Activated naive CD8-positive, alpha-beta T cell treated with anti-CD3 and anti-CD28 coated beads for 36 hours (primary cell): Measurements from ENCODE around the gene ESR2. TPM values are rescaled to one million over a fixed set of nuclear protein-coding genes. Genes with fewer than 3 reads are reported as not detected.
"Not testable (repeated sequence)": the region's sequence is repeated elsewhere in the genome, so short reads cannot be mapped to it uniquely, and the experiment has no call there.

Experiments used
- DNase-seq: peaks from one replicate; pipeline ENCODE4 v3.0.0; 2021
- H3K27ac Mint-ChIP-seq: one replicate; pipeline ENCODE4 v1.8.0; 2022; ENCODE audit warnings: mild to moderate bottlenecking, moderate library complexity, mixed read lengths
- H3K27me3 Mint-ChIP-seq: one replicate; pipeline ENCODE4 v1.8.0; 2022; ENCODE audit warnings: mild to moderate bottlenecking, mixed read lengths
- H3K36me3 Mint-ChIP-seq: one replicate; pipeline ENCODE4 v1.8.0; 2021; ENCODE audit warnings: mild to moderate bottlenecking, mixed read lengths
- H3K4me1 Mint-ChIP-seq: one replicate; pipeline ENCODE4 v1.8.0; 2021; ENCODE audit warnings: mixed read lengths
- H3K4me3 Mint-ChIP-seq: one replicate; pipeline ENCODE4 v1.8.0; 2022; ENCODE audit warnings: mild to moderate bottlenecking, moderate library complexity, mixed read lengths
- H3K9me3 Mint-ChIP-seq: one replicate; pipeline ENCODE4 v1.8.0; 2022; ENCODE audit warnings: mixed read lengths
- total RNA-seq, 2 experiments: library from RNA; stranded (reverse); gene quantifications; one replicate each; pipeline ENCODE4 v1.2.3, GENCODE V29; 2021

Gene ESR2
- total RNA-seq, 2 experiments from 2014 or later = 0.95 to 0.96 TPM

GRCh38 chr14:64119500-64119899 is 174.7 kb downstream of the ESR2 start:
- Mint-ChIP-seq H3K4me3 (no peak overlapping the region), H3K27ac (no peak overlapping the region), H3K4me1 (no peaks in the 10 kb centered on the region), H3K36me3 (peaks cover 10% of the 10 kb centered on the region), H3K27me3 (no peaks in the 10 kb centered on the region), H3K9me3 (no peaks in the 10 kb centered on the region)
- DNase-seq = no peak

GRCh38 chr14:64118892-64119291 is 175.3 kb downstream of the ESR2 start:
- no peak overlapping the region for H3K4me3 Mint-ChIP-seq
- no peaks in the 10 kb centered on the region for H3K4me1 Mint-ChIP-seq
- H3K27me3 Mint-ChIP-seq = no peaks in the 10 kb centered on the region

GRCh38 chr14:64118403-64118742 is 175.8 kb downstream of the ESR2 start:
- not testable (repeated sequence) for H3K9me3 Mint-ChIP-seq, H3K4me1 Mint-ChIP-seq, H3K27ac Mint-ChIP-seq, H3K27me3 Mint-ChIP-seq, H3K4me3 Mint-ChIP-seq, DNase-seq
- H3K36me3 Mint-ChIP-seq = peaks cover 10% of the 10 kb centered on the region

More at GRCh38 chr14:64118892-64119291, 175.3 kb downstream of the ESR2 start:
- peaks cover 10% of the 10 kb centered on the region for H3K36me3 Mint-ChIP-seq
- H3K9me3 Mint-ChIP-seq = no peaks in the 10 kb centered on the region
- no peak for DNase-seq
- no peak overlapping the region for H3K27ac Mint-ChIP-seq

GRCh38 chr14:64117671-64118402 is 176.3 kb downstream of the ESR2 start:
- Mint-ChIP-seq H3K27ac (no peak overlapping the region), H3K27me3 (no peaks in the 10 kb centered on the region), H3K4me1 (no peaks in the 10 kb centered on the region), H3K4me3 (no peak overlapping the region), H3K9me3 (no peaks in the 10 kb centered on the region), H3K36me3 (peaks cover 6% of the 10 kb centered on the region)
- no peak for DNase-seq

GRCh38 chr14:64115401-64115800 is 178.8 kb downstream of the ESR2 start:
- H3K36me3 Mint-ChIP-seq = peaks cover 6% of the 10 kb centered on the region
- no peak overlapping the region for H3K4me3 Mint-ChIP-seq
- H3K4me1 Mint-ChIP-seq = no peaks in the 10 kb centered on the region
- H3K27ac Mint-ChIP-seq = peak overlapping the region; percentile 34
- no peak for DNase-seq
- no peaks in the 10 kb centered on the region for H3K9me3 Mint-ChIP-seq
- H3K27me3 Mint-ChIP-seq = no peaks in the 10 kb centered on the region

GRCh38 chr14:64114796-64115195 is 179.4 kb downstream of the ESR2 start:
- Mint-ChIP-seq H3K36me3 (peaks cover 6% of the 10 kb centered on the region), H3K27ac (no peak overlapping the region), H3K27me3 (no peaks in the 10 kb centered on the region), H3K4me3 (no peak overlapping the region), H3K9me3 (no peaks in the 10 kb centered on the region), H3K4me1 (no peaks in the 10 kb centered on the region)
- DNase-seq = no peak

- Mint-ChIP-seq H3K27ac (no peak overlapping the region), H3K27me3 (no peaks in the 10 kb centered on the region), H3K4me3 (no peak overlapping the region), H3K4me1 (no peaks in the 10 kb centered on the region), H3K9me3 (no peaks in the 10 kb centered on the region), H3K36me3 (peaks cover 6% of the 10 kb centered on the region)
- no peak for DNase-seq
Observed at GRCh38 chr14:64114166-64114565, 180.0 kb downstream of the ESR2 start.

- Mint-ChIP-seq H3K36me3 (peaks cover 4% of the 10 kb centered on the region), H3K27me3 (no peaks in the 10 kb centered on the region), H3K9me3 (no peaks in the 10 kb centered on the region), H3K4me3 (no peak overlapping the region), H3K27ac (no peak overlapping the region), H3K4me1 (no peaks in the 10 kb centered on the region)
- no peak for DNase-seq
Observed at GRCh38 chr14:64112867-64113678, 181.1 kb downstream of the ESR2 start.

- peaks cover 7% of the 10 kb centered on the region for H3K36me3 Mint-ChIP-seq
- no peaks in the 10 kb centered on the region for H3K9me3 Mint-ChIP-seq
- H3K4me3 Mint-ChIP-seq = no peak overlapping the region
- no peaks in the 10 kb centered on the region for H3K27me3 Mint-ChIP-seq
- H3K4me1 Mint-ChIP-seq = no peaks in the 10 kb centered on the region
- no peak overlapping the region for H3K27ac Mint-ChIP-seq
- DNase-seq = no peak
Observed at GRCh38 chr14:64110802-64111201, 183.4 kb downstream of the ESR2 start.

- no peak for DNase-seq
- Mint-ChIP-seq H3K4me3 (no peak overlapping the region), H3K9me3 (no peaks in the 10 kb centered on the region), H3K27ac (peak overlapping the region; percentile 25), H3K36me3 (peaks cover 5% of the 10 kb centered on the region), H3K27me3 (no peaks in the 10 kb centered on the region), H3K4me1 (no peaks in the 10 kb centered on the region)
Observed at GRCh38 chr14:64109819-64110554, 184.2 kb downstream of the ESR2 start.

- no peak overlapping the region for H3K4me3 Mint-ChIP-seq
- H3K9me3 Mint-ChIP-seq = no peaks in the 10 kb centered on the region
- no peak for DNase-seq
- no peak overlapping the region for H3K27ac Mint-ChIP-seq
- H3K27me3 Mint-ChIP-seq = no peaks in the 10 kb centered on the region
- no peaks in the 10 kb centered on the region for H3K4me1 Mint-ChIP-seq
- peaks cover 17% of the 10 kb centered on the region for H3K36me3 Mint-ChIP-seq
Observed at GRCh38 chr14:64107438-64107837, 186.7 kb downstream of the ESR2 start.

- Mint-ChIP-seq H3K27ac (no peak overlapping the region), H3K9me3 (no peaks in the 10 kb centered on the region), H3K27me3 (no peaks in the 10 kb centered on the region), H3K36me3 (peaks cover 30% of the 10 kb centered on the region), H3K4me1 (peaks cover 5% of the 10 kb centered on the region), H3K4me3 (no peak overlapping the region)
- no peak for DNase-seq
Observed at GRCh38 chr14:64098120-64098519, 196.1 kb downstream of the ESR2 start.

- peak; percentile 3 for DNase-seq
- Mint-ChIP-seq H3K27ac (no peak overlapping the region), H3K27me3 (no peaks in the 10 kb centered on the region), H3K36me3 (peaks cover 26% of the 10 kb centered on the region), H3K9me3 (no peaks in the 10 kb centered on the region), H3K4me3 (no peak overlapping the region), H3K4me1 (peaks cover 5% of the 10 kb centered on the region)
Observed at GRCh38 chr14:64095620-64096019, 198.6 kb downstream of the ESR2 start.

- Mint-ChIP-seq H3K27me3 (no peaks in the 10 kb centered on the region), H3K4me1 (peaks cover 5% of the 10 kb centered on the region), H3K9me3 (no peaks in the 10 kb centered on the region), H3K4me3 (no peak overlapping the region), H3K27ac (no peak overlapping the region), H3K36me3 (peaks cover 16% of the 10 kb centered on the region)
- no peak for DNase-seq
Observed at GRCh38 chr14:64092940-64093339, 201.2 kb downstream of the ESR2 start.

GRCh38 chr14:64092338-64092737 is 201.8 kb downstream of the ESR2 start:
- Mint-ChIP-seq H3K27me3 (no peaks in the 10 kb centered on the region), H3K9me3 (no peaks in the 10 kb centered on the region), H3K36me3 (peaks cover 10% of the 10 kb centered on the region), H3K4me1 (peaks cover 5% of the 10 kb centered on the region), H3K4me3 (no peak overlapping the region), H3K27ac (no peak overlapping the region)
- DNase-seq = no peak
